ENCODE measurements around the gene ZNF697.
"Not testable (repeated sequence)": the region's sequence is repeated elsewhere in the genome, so short reads cannot be mapped to it uniquely, and the experiment has no call there.

The ZNF697 gene

DNA sequence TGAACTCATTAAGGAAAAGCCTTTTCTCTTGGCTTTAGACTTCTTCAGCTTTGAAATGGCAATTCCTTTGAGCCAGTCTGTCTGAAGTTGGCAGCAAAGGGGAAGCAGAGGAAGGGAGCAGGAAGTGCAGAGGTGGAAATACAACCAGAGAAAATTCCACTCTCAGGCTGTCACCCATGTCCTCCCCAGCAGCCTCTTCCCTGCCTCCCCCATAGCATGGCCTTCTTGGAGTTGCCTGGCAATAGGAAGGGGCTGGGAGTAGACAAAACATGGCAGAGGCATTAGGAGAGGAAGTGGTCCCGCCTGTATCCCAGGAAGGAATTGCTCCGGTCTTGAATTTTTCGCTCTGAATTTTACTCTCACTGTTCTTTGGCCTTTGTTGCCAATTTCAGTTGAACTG, 44.8 kb downstream of the ZNF697 start:
- not testable (repeated sequence) for DNase-seq

DNA sequence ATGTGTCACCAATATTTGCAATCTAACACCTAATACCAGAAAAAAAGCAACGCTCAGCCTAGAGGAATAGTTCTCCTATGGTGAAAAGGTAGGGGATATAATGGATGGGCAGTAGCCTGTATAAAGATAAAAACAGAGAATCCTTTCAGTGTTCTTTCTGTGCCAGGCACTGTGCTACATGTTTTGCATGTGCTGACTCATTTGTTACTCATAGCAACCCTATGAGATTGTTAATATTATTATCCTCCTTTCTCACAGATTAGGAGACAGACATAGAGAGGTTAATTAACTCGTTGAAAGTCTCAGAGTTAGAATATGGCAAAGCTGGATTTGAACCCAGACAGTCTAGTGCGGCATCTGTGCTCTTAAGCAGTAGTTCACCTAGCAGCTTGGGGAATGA, 45.3 kb downstream of the ZNF697 start:
- not testable (repeated sequence) for DNase-seq

DNA sequence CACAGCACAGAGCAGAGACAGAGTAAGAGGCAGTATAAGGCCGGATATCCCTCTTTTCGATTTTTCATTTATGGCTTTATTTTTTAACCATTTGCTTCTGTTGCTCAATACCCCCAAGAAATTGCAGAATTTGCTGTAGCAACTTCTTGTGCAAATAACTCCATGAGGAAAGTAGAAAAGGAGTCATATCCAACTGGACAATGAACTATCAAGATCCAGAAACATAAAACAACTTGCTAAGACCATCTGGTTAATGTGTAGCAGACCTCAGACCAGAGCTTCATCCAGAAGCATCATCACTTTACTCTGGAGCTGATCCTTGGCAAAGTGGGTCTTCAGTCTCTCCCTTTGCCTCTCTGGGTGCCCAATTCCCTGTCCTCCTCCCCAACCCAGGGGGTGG, 45.9 kb downstream of the ZNF697 start:
- no peak for DNase-seq

DNA sequence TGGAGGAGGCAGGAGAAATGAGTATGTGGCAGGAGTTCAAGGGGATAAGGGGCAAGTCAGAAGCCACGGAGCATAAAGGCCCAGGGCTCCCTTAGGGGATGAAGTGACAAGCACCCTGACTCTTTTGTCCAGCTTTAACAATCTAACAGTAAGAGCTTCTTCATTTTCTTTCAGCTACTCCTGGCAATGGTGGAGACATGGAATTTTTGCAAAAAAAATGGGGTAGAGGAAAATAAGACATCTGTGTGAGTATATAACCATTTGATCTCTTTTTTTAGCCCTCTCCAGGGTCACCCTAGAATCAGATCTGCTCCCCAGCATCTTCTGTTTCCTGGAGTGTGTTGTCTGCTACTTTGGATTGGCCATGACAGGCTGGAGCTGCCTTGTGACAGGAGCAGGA, 47.1 kb downstream of the ZNF697 start:
- no peak for DNase-seq

DNA sequence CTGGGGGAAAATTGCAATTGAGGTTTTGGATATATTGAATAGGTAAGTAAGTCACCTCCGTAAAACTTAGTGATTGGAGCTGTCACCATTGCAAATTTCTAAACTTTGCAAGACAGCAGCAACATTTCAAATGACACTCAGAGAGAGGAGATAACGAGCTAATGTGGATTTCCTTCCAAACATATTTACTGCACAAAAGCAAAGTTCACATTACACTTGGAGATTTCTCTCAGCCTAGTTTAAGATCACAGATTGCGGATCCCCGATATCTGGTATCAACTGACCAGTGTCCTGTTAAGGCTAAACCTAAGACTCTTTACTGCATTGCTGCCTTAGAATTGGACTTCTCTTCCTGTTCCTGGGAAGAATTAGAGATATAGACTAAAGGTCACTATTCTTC, 47.5 kb downstream of the ZNF697 start:
- DNase-seq: no peak

DNA sequence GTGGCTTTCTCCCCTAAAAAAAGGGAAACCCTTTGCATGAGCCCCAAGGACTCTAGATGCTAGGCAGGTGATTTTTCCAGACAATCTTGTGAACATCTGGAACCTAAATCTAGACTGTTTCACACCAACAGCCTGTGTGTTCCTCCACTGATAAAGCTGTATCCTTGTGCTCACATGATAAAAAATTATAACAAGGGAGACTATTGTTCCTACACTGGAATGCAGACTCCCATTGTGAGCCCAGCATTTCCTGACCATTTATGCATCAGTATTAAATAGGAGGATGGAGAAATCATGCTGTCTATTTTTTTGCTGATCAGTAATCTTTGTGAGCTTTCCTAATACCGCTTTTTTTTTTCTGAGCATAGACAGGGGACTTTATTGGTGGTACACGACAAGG, 52.5 kb downstream of the ZNF697 start:
- peak in 1 of 51 donors; percentile 5 for DNase-seq

DNA sequence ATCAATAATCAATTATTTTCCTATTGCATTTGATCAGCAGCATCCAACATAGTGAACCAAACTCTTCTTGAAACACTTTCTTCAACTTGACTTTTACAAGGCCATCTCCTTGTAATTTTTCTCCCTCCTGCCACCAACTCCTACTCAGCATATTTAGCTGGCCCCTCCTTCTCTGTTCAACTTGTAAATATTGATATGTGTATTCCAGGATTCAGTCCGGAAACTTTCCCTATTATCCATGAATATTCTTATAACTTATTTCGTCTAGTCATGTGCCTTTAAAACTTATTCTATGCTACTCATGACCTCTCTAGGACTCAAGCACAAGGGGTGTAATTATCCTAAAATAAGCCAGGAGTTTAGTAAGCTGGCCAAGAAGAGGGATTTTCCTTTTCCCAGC, 52.9 kb downstream of the ZNF697 start:
- DNase-seq: no peak

DNA sequence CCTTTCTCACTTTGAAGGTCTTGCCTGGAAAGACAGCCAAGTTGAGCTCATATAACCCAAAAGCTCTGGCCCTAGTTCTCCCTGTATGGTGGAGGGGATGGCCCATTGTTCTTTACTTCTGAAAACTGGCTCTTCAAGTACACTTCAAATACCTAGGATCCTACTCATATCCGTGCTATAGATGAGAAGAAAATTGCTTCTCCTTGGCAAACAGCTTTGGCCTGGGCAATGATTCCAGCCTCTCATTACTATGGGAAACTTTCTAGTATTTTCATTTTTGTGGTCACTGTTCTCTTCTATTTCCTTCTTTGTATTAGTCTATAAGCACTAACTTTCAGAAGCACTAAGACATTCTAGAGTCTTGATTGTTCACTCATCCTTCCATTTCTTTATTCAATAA, 53.7 kb downstream of the ZNF697 start:
- DNase-seq: no peak

DNA sequence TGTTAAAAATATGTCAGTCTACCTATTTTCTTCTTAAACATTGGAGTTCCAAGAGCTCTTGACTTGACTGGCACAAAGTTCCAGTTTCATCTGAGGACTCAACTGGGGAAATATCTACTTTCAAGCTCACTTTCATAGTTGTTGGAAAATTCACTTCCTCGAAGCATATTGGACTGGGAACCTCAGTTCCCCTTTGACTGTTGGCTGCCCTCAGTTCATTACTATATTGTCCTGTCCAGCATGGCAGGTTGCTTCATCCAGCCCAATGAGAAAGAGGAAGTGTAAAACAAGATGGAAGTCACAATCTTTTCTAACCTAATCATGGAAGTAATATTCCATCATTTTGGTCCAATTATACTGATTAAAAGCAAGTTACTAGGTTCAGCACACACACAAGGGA, 54.3 kb downstream of the ZNF697 start:
- DNase-seq: no peak

DNA sequence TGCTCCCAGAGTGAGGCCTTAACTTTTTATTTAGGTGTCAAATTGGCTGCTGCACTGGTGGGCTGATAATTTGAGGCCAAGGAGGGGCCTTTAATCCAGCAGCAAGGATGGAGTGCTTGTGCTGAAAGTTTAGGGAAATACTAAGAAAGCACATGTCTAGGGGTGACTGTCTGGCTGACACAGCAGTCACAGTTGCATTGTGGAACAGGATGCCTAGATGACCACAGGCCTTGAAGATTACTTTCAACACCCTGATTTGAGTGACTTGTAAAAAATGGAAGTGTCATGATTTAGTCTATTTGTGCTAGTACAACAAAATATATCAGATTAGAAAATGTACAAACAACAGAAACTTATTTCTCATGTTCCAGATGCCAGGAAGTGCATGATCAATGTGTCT, 57.7 kb downstream of the ZNF697 start:
- no peak for DNase-seq

DNA sequence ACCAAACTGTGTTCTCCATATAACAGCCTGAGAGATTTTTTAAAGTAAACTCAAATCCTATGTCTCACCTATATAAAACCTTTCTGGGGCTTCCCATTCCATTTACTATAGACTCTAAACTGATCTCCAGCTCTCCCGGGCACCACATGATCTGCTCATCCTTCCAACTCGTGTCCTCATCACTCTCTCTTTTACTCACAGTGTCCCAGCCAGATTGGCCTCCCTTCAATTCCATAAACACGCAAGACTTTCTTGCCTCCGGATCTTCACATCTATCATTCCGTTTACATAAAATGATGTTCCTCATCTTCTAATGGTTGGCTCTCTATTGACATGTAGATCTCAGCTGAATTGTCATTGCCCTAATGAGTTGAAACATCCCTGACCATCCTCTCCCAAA, 59.4 kb downstream of the ZNF697 start:
- no peak for DNase-seq

DNA sequence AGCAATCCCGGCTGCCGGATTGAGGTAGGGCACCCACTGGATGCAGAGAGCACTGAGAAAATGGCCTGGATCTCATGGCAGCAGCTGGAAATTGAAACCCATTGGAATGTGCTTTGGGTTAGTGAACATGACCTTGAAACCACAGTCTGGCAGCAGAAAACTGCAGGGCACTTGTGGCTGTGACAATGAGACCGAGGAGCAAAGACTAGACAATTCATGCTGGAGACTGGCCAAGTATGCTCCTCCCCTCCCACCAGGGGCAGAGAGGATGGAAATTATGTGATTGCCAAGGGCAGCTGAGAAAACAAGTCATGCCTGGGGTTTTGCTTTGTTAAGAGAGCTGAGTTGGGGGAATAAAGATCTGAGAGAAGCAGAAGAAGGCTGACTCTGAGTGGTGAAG, 60.7 kb downstream of the ZNF697 start:
- no peak for DNase-seq

DNA sequence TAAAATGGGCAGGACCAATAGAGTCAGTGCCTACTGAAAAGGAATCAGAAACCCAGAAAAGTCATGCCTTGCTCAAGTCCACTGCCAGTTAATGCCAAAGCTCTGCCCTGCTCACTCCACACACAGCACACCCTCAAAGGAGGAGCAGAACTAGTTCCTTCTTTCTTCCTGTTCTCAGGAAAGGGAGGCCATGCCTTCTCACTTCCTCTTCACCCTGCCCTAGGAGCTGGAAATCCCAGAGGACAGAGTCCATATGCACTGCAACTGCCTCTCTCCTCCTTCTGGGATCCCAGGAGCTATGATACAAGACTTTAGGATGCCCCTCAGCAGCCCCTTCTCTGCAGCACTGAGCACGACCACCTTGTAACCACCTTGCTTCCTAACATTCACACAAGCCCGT, 62.3 kb downstream of the ZNF697 start:
- not testable (repeated sequence) for DNase-seq

DNA sequence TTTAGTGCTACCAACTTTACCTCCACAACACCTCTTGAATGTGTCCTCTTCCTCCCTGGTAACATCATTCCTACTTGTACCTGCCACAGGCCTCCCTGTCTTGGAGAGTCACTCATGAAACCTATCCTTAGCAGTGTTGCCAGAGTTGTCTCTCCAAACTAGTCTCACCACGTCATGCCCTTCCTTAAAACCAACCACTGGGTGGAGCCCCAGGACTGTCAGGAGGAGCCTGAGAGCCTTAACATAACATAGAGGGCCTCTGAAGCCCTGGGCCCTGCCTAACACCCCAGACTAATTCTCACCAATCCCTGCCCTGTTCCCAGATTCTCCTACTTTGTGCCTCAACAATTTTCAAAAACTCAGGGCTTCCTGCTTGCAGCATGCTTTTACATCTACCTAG, 65.3 kb downstream of the ZNF697 start:
- DNase-seq: peak in 33 of 51 donors; percentile 1 to 67 (median 21)

DNA sequence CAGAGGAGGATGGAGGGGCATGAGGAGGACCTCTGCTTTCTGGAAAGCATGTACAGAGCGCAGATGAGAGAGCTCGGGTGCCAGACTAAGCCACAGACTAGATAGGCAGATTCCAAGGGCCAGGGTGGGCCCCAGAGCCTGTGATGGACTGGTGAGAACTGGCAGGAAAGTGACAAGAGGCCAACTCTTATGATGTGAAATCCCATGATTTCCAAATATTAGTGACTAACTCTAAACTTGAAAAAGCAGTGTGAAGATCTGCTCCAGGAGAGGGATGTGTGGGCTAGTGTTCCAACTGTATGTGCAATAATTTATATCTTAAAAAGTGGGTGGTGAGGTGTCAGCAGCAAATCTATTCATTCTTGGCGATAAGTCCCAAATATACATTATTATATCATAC, 67.0 kb downstream of the ZNF697 start:
- DNase-seq: not testable (repeated sequence)

DNA sequence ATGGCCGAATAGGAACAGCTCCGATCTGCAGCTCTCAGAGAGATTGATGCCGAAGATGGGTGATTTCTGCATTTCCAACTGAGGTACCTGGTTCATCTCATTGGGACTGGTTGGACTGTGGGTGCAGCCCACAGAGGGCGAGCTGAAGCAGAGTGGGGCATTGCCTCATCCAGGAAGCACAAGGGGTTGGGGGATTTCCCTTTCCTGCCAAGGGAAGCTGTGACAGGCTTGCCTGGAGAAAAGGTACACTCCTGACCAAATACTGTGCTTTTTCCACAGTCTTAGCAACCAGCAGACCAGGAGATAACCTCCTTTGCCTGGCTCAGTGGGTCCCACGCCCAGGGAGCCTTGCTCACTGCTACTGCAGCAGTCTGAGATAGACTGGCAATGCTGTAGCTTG, 74.2 kb downstream of the ZNF697 start:
- no peak for DNase-seq

DNA sequence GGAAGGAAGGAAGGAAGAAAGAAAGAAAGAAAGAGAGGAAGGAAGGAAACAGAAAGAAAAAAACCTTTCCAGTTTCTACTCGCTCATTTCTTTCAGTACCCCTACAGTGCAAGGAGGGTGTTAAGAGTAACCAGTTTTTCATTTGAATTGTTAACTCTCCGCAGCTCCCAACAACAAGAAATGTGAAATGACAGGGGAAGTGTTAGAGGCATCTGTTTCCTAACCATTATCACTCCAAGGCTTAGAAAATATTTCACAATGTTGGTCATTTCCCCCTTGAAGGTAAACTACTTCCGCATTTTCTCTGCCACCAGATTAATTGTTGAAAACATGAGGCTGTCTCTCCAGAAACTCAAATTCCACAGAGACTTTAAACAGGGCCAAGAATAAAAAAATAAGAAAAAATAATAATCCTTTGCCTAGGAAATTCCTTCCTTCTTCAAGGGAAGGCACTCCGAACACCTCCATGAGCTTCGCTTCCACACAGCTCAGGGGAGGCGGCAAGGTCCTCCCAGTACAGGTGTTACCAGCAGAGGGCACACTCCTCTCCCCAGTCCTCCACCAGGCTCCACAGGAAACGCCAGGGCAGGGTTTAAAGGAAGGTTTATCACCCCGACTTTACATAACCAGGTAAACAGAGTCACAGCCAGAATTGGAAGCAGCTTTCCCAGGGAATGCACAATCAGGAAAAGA, 78.0 kb downstream of the ZNF697 start:
- not testable (repeated sequence) for DNase-seq

Measured in hypothalamus (tissue), 51 donors.